GM18519 (cell line): ENCODE results near the gene ESRRA.
"Not testable (repeated sequence)": the region's sequence is repeated elsewhere in the genome, so short reads cannot be mapped to it uniquely, and the experiment has no call there.

Experiments
- ATAC-seq: cut with Tn5 transposase; IDR thresholded peaks from one replicate; pipeline ENCODE4 v1.9.1; 2021; ENCODE audit warnings: mild to moderate bottlenecking, moderate library complexity; ENCODE audit not compliant: unreplicated experiment, low FRiP score

ESRRA gene

GRCh38 chr11:64306876-64307622, 1.7 kb downstream of the ESRRA start:
- no peak for ATAC-seq

- not testable (repeated sequence) for ATAC-seq
Measured at GRCh38 chr11:64307795-64308194, 2.5 kb downstream of the ESRRA start.

GRCh38 chr11:64312947-64313346, 7.6 kb downstream of the ESRRA start:
- ATAC-seq: no peak

- no peak for ATAC-seq
Measured at GRCh38 chr11:64313491-64314145, 8.3 kb downstream of the ESRRA start.

GRCh38 chr11:64314146-64314804, 9.0 kb downstream of the ESRRA start:
- no peak for ATAC-seq

GRCh38 chr11:64314805-64315561, 9.7 kb downstream of the ESRRA start:
- ATAC-seq: no peak

GRCh38 chr11:64315667-64316526, 10.6 kb downstream of the ESRRA start:
- not testable (repeated sequence) for ATAC-seq

- ATAC-seq: no peak
Measured at GRCh38 chr11:64316672-64317324, 11.5 kb downstream of the ESRRA start.

- ATAC-seq: peak; percentile 37
Measured at GRCh38 chr11:64317325-64317960, 12.1 kb downstream of the ESRRA start, which contains the start of gene TRMT112. Gene TRMT112 (minus strand): TSS chr11:64317559. CDS start chr11:64317526, 33 bp downstream.

GRCh38 chr11:64317961-64318765, 12.8 kb downstream of the ESRRA start, which contains the start of gene PRDX5:
Gene PRDX5 (plus strand): TSS chr11:64318121. CDS start chr11:64318216, 95 bp downstream.
- ATAC-seq: peak; percentile 58

GRCh38 chr11:64318766-64319761, 13.7 kb downstream of the ESRRA start:
- ATAC-seq: no peak

GRCh38 chr11:64320556-64320955, 15.2 kb downstream of the ESRRA start:
- no peak for ATAC-seq

GRCh38 chr11:64321026-64321425, 15.7 kb downstream of the ESRRA start:
- no peak for ATAC-seq

GRCh38 chr11:64321533-64321932, 16.2 kb downstream of the ESRRA start:
- ATAC-seq: no peak

GRCh38 chr11:64322925-64323260, 17.6 kb downstream of the ESRRA start:
- no peak for ATAC-seq

- ATAC-seq: no peak
Measured at GRCh38 chr11:64323373-64323772, 18.0 kb downstream of the ESRRA start.

GRCh38 chr11:64323984-64324383, 18.7 kb downstream of the ESRRA start:
- ATAC-seq: not testable (repeated sequence)
